Astrocyte (in vitro differentiated cells and primary cell): ENCODE data around the gene IPPK.

ENCODE experiments used
- CTCF ChIP-seq: IDR thresholded peaks from 2 replicates; pipeline ENCODE4 v1.5.1; 2011; ENCODE audit warnings: low read depth, mild to moderate bottlenecking, inconsistent platforms, low read length, moderate library complexity; ENCODE audit not compliant: insufficient read depth
- EZH2 ChIP-seq: IDR thresholded peaks from 2 replicates; pipeline ENCODE4 v1.6.1; 2012; ENCODE audit warnings: mild to moderate bottlenecking, low read length, inconsistent platforms; ENCODE audit not compliant: insufficient read depth

GRCh38 chr9:92669890-92670708 lies at the start of gene IPPK:
- TF ChIP-seq CTCF (no peak), EZH2 (no peak)
